ENCODE data around the gene APOM.

The APOM gene

DNA sequence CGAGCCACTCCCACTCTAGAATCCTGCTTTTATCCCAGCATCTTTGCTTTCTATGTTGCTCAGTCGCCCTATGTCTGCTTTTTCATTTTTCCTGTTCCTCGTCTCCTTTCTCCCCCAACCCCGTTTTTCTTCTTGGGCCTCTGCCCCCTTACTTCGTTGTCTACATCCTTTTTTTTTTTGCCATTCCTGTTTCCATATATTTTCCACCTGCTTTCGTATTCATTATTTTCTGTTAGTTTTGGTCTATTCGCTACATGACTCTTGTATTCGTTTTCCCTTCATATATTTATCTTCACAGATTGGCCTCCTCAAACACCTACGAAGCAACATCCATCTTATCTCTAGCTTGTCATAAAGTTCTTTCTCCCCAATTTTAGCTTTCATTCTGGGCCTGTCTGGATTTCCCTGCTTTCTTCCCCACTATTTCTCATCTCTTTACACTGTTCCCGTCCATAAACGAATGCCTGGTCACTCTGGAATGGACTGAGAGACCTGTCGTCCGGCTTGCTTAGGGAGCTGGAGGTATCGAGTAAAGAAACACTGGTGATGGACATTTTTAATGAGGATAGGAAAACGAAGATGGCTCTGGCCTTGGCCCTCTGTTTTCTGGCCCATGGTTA is 34.3 kb upstream of the APOM start:
- Mint-ChIP-seq H3K4me3 (peak overlapping the region; percentile 95), H3K4me1 (peaks cover 39% of the 10 kb centered on the region), H3K27ac (peak overlapping the region; percentile 95), H3K27me3 (ENCODE audit: low read depth, poor library complexity) (no peaks in the 10 kb centered on the region), H3K9me3 (peaks cover 8% of the 10 kb centered on the region), H3K36me3 (ENCODE audit: low read depth) (peaks cover 42% of the 10 kb centered on the region)
- TF ChIP-seq, protein P1, sequence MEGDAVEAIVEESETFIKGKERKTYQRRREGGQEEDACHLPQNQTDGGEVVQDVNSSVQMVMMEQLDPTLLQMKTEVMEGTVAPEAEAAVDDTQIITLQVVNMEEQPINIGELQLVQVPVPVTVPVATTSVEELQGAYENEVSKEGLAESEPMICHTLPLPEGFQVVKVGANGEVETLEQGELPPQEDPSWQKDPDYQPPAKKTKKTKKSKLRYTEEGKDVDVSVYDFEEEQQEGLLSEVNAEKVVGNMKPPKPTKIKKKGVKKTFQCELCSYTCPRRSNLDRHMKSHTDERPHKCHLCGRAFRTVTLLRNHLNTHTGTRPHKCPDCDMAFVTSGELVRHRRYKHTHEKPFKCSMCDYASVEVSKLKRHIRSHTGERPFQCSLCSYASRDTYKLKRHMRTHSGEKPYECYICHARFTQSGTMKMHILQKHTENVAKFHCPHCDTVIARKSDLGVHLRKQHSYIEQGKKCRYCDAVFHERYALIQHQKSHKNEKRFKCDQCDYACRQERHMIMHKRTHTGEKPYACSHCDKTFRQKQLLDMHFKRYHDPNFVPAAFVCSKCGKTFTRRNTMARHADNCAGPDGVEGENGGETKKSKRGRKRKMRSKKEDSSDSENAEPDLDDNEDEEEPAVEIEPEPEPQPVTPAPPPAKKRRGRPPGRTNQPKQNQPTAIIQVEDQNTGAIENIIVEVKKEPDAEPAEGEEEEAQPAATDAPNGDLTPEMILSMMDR (IDR thresholded peaks at IDR 0.05): no peak
- DNase-seq: no peak

DNA sequence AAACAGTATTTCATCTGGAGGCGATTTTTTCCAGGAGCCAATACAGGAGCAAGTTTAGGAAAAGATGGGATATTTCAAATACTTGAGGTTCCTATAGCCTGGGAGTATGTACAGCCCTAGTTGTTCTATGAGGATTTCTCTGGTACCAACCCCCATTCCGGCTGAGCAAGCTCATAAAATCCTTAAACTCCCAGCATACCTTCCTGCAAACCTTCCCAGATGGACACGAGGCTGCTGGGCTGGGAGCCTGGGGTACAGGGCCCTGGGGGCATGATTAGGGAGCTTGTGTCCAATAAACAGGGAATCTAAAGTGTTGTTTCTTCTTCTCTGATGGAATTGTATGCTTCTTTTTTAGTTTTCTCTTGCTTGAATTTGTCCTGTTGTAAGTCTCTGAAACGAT is 33.7 kb upstream of the APOM start:
- H3K4me1 Mint-ChIP-seq: peaks cover 33% of the 10 kb centered on the region
- TF ChIP-seq, protein P1 (IDR thresholded peaks at IDR 0.05): no peak
- peaks cover 47% of the 10 kb centered on the region for H3K36me3 Mint-ChIP-seq (ENCODE audit: low read depth)
- H3K27ac Mint-ChIP-seq: peak overlapping the region; percentile 1
- peaks cover 8% of the 10 kb centered on the region for H3K9me3 Mint-ChIP-seq
- DNase-seq: no peak
- no peaks in the 10 kb centered on the region for H3K27me3 Mint-ChIP-seq (ENCODE audit: low read depth, poor library complexity)
- peak overlapping the region; percentile 95 for H3K4me3 Mint-ChIP-seq

DNA sequence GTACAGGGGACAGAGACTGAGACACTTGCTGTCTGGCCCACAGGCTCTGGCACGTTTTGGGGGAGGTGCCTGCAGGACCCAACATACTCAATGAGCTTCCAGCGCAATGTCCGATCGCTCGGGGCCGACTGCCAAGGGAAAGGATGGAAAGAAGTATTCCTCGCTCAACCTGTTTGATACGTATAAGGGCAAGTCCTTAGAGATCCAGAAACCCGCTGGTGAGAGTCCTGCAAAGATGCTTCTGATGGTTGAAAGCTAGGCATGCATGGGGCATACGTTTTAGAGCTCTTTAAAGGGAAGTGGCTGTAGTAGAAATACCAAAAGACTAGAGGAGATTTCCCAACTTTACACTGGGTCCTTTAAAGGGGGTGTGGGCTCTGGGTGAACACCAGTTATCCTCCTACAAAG is 33.0 kb upstream of the APOM start:
- peak overlapping the region; percentile 24 for H3K27ac Mint-ChIP-seq
- peaks cover 54% of the 10 kb centered on the region for H3K36me3 Mint-ChIP-seq (ENCODE audit: low read depth)
- H3K4me3 Mint-ChIP-seq: peak overlapping the region; percentile 95
- no peaks in the 10 kb centered on the region for H3K27me3 Mint-ChIP-seq (ENCODE audit: low read depth, poor library complexity)
- H3K9me3 Mint-ChIP-seq: peaks cover 8% of the 10 kb centered on the region
- peaks cover 32% of the 10 kb centered on the region for H3K4me1 Mint-ChIP-seq
- TF ChIP-seq, protein P1 (IDR thresholded peaks at IDR 0.05): no peak
- DNase-seq: no peak

- Mint-ChIP-seq H3K27ac (peak overlapping the region; percentile 87), H3K36me3 (ENCODE audit: low read depth) (peaks cover 68% of the 10 kb centered on the region)
Measured at GRCh38 chr6:31624070-31624469, 31.6 kb upstream of the APOM start.

GRCh38 chr6:31626952-31627351 is 28.7 kb upstream of the APOM start:
- Mint-ChIP-seq H3K4me3 (no peak overlapping the region), H3K27ac (peak overlapping the region; percentile 85), H3K27me3 (ENCODE audit: low read depth, poor library complexity) (no peaks in the 10 kb centered on the region), H3K4me1 (peaks cover 17% of the 10 kb centered on the region), H3K36me3 (ENCODE audit: low read depth) (peaks cover 89% of the 10 kb centered on the region), H3K9me3 (no peaks in the 10 kb centered on the region)
- TF ChIP-seq, protein P1 (IDR thresholded peaks at IDR 0.05): no peak
- DNase-seq: no peak

More at GRCh38 chr6:31624070-31624469, 31.6 kb upstream of the APOM start:
- Mint-ChIP-seq H3K27me3 (ENCODE audit: low read depth, poor library complexity) (no peaks in the 10 kb centered on the region), H3K9me3 (peaks cover 8% of the 10 kb centered on the region), H3K4me1 (peaks cover 27% of the 10 kb centered on the region), H3K4me3 (no peak overlapping the region)
- no peak for DNase-seq
- TF ChIP-seq, protein P1 (IDR thresholded peaks at IDR 0.05): no peak

DNA sequence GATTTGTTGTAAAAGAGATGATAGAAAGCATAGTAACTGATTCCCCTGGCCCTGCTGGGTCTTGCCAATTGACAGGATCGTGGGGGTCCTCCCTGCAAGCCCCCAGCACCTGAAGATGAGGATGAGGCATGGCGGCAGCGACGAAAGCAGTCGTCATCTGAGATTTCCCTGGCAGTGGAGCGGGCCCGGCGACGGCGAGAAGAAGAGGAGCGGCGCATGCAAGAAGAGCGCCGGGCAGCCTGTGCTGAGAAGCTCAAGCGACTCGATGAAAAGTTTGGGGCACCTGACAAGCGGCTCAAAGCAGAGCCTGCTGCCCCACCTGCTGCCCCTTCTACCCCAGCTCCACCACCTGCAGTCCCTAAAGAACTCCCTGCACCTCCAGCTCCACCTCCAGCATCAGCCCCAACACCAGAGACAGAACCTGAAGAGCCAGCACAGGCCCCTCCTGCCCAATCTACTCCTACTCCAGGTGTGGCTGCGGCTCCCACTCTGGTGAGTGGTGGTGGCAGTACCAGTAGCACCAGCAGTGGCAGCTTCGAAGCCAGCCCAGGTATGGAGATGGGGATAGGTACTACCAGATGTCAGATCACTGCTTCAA is 27.9 kb upstream of the APOM start:
- peak overlapping the region; percentile 85 for H3K27ac Mint-ChIP-seq
- peaks cover 85% of the 10 kb centered on the region for H3K36me3 Mint-ChIP-seq (ENCODE audit: low read depth)
- no peak overlapping the region for H3K4me3 Mint-ChIP-seq
- no peak for DNase-seq
- TF ChIP-seq, protein P1 (IDR thresholded peaks at IDR 0.05): no peak
- no peaks in the 10 kb centered on the region for H3K9me3 Mint-ChIP-seq
- H3K27me3 Mint-ChIP-seq (ENCODE audit: low read depth, poor library complexity): no peaks in the 10 kb centered on the region
- peaks cover 8% of the 10 kb centered on the region for H3K4me1 Mint-ChIP-seq

Data from nephron progenitor cell (in vitro differentiated cells).